Measurements from ENCODE around the gene TMEM126A.

TMEM126A gene

DNA sequence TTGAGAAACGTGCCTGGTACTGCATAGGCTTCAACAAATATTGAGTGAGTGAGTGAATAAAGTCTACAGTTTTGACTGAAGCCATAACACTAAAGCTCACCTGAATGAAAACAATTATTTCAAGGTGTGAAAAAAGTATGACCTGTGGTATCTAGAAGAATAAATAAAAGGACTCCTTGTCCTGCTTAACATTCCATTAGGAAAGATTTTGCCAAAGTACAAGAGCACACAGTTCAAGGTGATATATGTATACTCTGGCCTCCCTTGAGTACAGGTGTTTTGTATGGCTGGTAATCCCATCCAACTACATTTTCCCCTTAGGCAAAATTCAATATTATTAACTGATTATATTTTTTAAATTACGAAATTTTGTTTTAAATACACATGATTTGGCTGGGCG is 18.9 kb downstream of the TMEM126A start:
- no peak for TF ChIP-seq SIN3A (IDR thresholded peaks at IDR 0.05; ENCODE audit: borderline replicate concordance, insufficient read depth, low read length)
- TF ChIP-seq POLR2AphosphoS5 (IDR thresholded peaks at IDR 0.05; ENCODE audit: low read depth, low read length) = no peak
- TF ChIP-seq, protein P1, sequence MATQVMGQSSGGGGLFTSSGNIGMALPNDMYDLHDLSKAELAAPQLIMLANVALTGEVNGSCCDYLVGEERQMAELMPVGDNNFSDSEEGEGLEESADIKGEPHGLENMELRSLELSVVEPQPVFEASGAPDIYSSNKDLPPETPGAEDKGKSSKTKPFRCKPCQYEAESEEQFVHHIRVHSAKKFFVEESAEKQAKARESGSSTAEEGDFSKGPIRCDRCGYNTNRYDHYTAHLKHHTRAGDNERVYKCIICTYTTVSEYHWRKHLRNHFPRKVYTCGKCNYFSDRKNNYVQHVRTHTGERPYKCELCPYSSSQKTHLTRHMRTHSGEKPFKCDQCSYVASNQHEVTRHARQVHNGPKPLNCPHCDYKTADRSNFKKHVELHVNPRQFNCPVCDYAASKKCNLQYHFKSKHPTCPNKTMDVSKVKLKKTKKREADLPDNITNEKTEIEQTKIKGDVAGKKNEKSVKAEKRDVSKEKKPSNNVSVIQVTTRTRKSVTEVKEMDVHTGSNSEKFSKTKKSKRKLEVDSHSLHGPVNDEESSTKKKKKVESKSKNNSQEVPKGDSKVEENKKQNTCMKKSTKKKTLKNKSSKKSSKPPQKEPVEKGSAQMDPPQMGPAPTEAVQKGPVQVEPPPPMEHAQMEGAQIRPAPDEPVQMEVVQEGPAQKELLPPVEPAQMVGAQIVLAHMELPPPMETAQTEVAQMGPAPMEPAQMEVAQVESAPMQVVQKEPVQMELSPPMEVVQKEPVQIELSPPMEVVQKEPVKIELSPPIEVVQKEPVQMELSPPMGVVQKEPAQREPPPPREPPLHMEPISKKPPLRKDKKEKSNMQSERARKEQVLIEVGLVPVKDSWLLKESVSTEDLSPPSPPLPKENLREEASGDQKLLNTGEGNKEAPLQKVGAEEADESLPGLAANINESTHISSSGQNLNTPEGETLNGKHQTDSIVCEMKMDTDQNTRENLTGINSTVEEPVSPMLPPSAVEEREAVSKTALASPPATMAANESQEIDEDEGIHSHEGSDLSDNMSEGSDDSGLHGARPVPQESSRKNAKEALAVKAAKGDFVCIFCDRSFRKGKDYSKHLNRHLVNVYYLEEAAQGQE (IDR thresholded peaks at IDR 0.05; ENCODE audit: insufficient read depth in 1 of 2, low read depth in 2 of 2, low read length in 2 of 2) = no peak
- TF ChIP-seq FOXP2 (optimal IDR thresholded peaks at IDR 0.05; ENCODE audit: borderline replicate concordance, extremely low read depth, extremely low read length, insufficient read depth) = no peak
- TF ChIP-seq TAF1 (IDR thresholded peaks at IDR 0.05; ENCODE audit: borderline replicate concordance, insufficient read depth, low read length) = no peak

DNA sequence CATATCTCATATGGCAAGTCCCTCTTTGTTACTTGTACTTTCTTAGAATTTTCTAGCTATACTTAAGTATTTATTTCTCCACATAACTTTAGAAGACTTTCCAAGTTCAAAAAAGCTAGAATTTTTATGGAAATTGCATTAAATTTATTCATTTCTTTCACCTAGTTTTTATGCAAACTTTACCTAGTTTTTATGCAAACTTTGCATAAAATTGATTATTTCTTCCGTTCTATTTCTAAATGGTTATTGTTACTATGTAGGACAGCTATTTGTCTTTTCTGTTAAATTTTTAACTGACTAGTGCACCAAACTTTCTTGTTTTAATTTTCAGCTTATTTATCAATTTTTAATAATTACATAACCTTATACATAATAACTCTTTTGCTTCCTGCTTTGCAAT is 20.4 kb downstream of the TMEM126A start:
- TF ChIP-seq FOXP2 (optimal IDR thresholded peaks at IDR 0.05; ENCODE audit: borderline replicate concordance, extremely low read depth, extremely low read length, insufficient read depth) (no peak), SIN3A (IDR thresholded peaks at IDR 0.05; ENCODE audit: borderline replicate concordance, insufficient read depth, low read length) (no peak), TAF1 (IDR thresholded peaks at IDR 0.05; ENCODE audit: borderline replicate concordance, insufficient read depth, low read length) (no peak), POLR2AphosphoS5 (IDR thresholded peaks at IDR 0.05; ENCODE audit: low read depth, low read length) (no peak)
- TF ChIP-seq, protein P1 (IDR thresholded peaks at IDR 0.05; ENCODE audit: insufficient read depth in 1 of 2, low read depth in 2 of 2, low read length in 2 of 2) = no peak

DNA sequence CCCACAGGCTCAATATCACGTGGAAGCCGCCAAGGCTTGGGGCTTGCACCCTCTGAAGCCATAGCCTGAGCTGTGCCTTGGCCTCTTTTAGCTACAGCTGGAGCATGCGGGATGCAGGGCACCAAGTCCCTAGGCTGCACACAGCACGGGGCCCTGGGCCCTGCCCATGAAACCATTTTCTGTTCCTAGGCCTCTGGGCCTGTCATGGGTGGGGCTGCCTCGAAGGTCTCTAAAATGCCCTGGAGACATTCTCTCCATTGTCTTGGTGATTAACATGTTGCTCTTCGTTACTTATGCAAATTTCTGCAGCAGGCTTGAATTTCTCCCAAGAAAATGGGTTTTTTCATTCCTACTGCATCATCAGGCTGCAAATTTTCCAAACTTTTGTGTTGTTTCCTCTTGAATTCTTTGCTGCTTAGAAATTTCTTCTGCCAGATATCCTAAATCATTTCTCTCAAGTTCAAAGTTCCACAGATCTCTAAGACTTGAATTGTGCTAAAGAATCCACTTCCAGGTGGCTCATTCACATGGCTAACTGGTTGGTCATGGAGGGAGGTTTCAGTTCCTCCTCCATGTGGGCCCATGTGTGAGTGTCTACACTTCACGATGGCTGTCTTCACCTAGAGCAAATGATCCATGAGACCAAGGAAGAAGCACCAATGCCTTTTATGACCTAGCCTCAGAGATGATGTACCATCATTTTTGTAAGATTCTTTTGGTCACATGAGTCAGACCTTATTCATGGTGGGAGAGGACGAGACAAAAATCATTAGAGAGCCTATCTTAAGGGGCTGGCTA is 24.5 kb downstream of the TMEM126A start:
- TF ChIP-seq SIN3A (IDR thresholded peaks at IDR 0.05; ENCODE audit: borderline replicate concordance, insufficient read depth, low read length) (no peak), FOXP2 (optimal IDR thresholded peaks at IDR 0.05; ENCODE audit: borderline replicate concordance, extremely low read depth, extremely low read length, insufficient read depth) (no peak), TAF1 (IDR thresholded peaks at IDR 0.05; ENCODE audit: borderline replicate concordance, insufficient read depth, low read length) (no peak), POLR2AphosphoS5 (IDR thresholded peaks at IDR 0.05; ENCODE audit: low read depth, low read length) (no peak)
- TF ChIP-seq, protein P1 (IDR thresholded peaks at IDR 0.05; ENCODE audit: insufficient read depth in 1 of 2, low read depth in 2 of 2, low read length in 2 of 2) = no peak

DNA sequence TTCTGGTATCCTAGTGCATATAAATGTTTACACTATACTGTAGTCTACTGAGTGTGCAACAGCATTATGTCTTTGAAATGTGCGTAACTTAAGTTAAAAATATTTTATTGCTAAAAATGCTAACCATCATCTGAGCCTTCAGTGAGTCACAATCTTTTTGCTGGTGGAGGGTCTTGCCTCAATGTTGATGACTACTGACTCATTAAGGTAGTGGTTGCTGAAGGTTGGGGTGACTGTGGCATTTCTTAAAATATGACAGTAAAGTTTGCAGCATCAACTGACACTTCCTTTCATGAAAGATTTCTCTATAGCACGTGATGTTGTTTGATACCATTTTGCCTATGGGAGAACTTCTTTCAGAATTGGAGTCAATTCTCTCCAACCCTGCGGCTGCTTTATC is 25.6 kb downstream of the TMEM126A start:
- TF ChIP-seq FOXP2 (optimal IDR thresholded peaks at IDR 0.05; ENCODE audit: borderline replicate concordance, extremely low read depth, extremely low read length, insufficient read depth) (no peak), TAF1 (IDR thresholded peaks at IDR 0.05; ENCODE audit: borderline replicate concordance, insufficient read depth, low read length) (no peak)

DNA sequence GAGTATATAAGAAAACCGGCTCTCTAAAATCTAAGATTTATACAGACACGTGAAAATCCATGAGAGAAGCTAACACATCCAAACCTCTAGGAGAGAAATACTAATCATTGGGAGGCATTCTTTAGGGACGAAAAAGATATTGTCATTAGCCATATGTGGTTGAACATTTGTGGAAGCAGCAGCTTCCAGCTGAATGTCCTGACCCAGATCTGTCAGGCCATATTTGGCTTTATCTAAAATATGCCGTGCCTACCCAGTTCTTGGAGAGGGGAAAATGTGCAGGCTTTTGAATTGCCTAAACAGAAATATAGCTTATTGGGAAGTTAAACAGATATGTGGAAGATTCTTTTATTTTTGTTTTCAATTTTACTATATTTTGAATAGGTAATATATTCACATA is 31.8 kb downstream of the TMEM126A start:
- TF ChIP-seq, protein P1 (IDR thresholded peaks at IDR 0.05; ENCODE audit: insufficient read depth in 1 of 2, low read depth in 2 of 2, low read length in 2 of 2) = no peak
- no peak for TF ChIP-seq POLR2AphosphoS5 (IDR thresholded peaks at IDR 0.05; ENCODE audit: low read depth, low read length)
- TF ChIP-seq FOXP2 (optimal IDR thresholded peaks at IDR 0.05; ENCODE audit: borderline replicate concordance, extremely low read depth, extremely low read length, insufficient read depth) = no peak
- TF ChIP-seq TAF1 (IDR thresholded peaks at IDR 0.05; ENCODE audit: borderline replicate concordance, insufficient read depth, low read length) = no peak

All from PFSK-1 (cell line).